HepG2 (cell line): ENCODE results near the gene RABGAP1L. TPM values are rescaled to one million over a fixed set of nuclear protein-coding genes. Genes with fewer than 3 reads are reported as not detected.

Source experiments
- ATAC-seq: fragments of 200-7000 bp; cut with Tn5 transposase; 3 replicates; pipeline ENCODE4 v1.9.1; 2020; ENCODE audit warnings: mild to moderate bottlenecking, moderate library complexity
- BruUV-seq: library from RNA; stranded (reverse); fragments of 400-500 nt; replicated peaks from 2 replicates; lab custom pipeline; 2021; lab: Mats Ljungman, UMichigan
- CTCF ChIA-PET: fragments of 300-600 bp; formaldehyde crosslinking; extraction: SDS; loops from one replicate; lab custom pipeline; 2021; ENCODE audit warnings: low total read pairs, inconsistent platforms, low intra/inter-chr PET ratio; lab: Yijun Ruan, JAX
- POLR2A ChIA-PET: fragments of 350-600 bp; sonication (Branson Sonifier 250); formaldehyde crosslinking; loops from one replicate; lab custom pipeline; 2020; ENCODE audit warnings: antibody characterized with exemption, inconsistent platforms; lab: Yijun Ruan, JAX
- DNase-seq: peaks from one replicate; pipeline ENCODE4 v3.0.0-alpha.2; 2015; ENCODE audit warnings: low spot score
- FAIRE-seq: peaks from 3 replicates; lab custom pipeline; 2011; peaks lifted over from hg19 to GRCh38; lab: Jason Lieb, UNC
- H2AFZ ChIP-seq: one replicate; pipeline ENCODE4 v1.6.1; 2011; ENCODE audit warnings: low read length, inconsistent platforms
- H3K27ac ChIP-seq: fragments of 300-600 bp; 3 replicates; pipeline ENCODE4 v1.8.0; 2011; ENCODE audit warnings: mixed run types, mild to moderate bottlenecking, mixed read lengths, low read length, inconsistent platforms; ENCODE audit not compliant: insufficient read depth; ENCODE audit errors: extremely low read length
- H3K27me3 ChIP-seq, 2 experiments: fragments of 200-600 bp in 1 of 2; 2 replicates in 1 of 2; 3 replicates in 1 of 2; pipeline versions ENCODE4 v1.6.0 to v1.8.0; 2011; ENCODE audit warnings: low read length in 2 of 2, mild to moderate bottlenecking in 2 of 2, moderate library complexity in 2 of 2, inconsistent platforms in 1 of 2; ENCODE audit not compliant: insufficient read depth in 2 of 2, control insufficient read depth in 1 of 2
- H3K36me3 ChIP-seq, 2 experiments: fragments of 200-600 bp in 1 of 2; replicated peaks in 1 of 2; 2 replicates in 1 of 2; 3 replicates in 1 of 2; pipeline versions ENCODE4 v1.5.1 to v1.8.0; 2011; ENCODE audit warnings: low read length in 2 of 2, inconsistent platforms in 1 of 2; ENCODE audit not compliant: insufficient read depth in 2 of 2, control insufficient read depth in 1 of 2
- H3K4me1 ChIP-seq: 2 replicates; pipeline ENCODE4 v1.5.1; 2012; ENCODE audit warnings: low read length, inconsistent platforms; ENCODE audit not compliant: insufficient read depth
- H3K4me2 ChIP-seq: 2 replicates; pipeline ENCODE4 v1.6.0; 2011; ENCODE audit warnings: low read depth, low read length, inconsistent platforms
- H3K4me3 ChIP-seq, 3 experiments: fragments of 200-600 bp in 1 of 3; sonication (generic), shearing (Covaris generic) in 1 of 3; replicated peaks in 1 of 3; 2 replicates each; pipeline ENCODE4 v1.5.1; 2011 to 2016; ENCODE audit warnings: low read length in 3 of 3, inconsistent platforms in 2 of 3, low read depth in 2 of 3, mild to moderate bottlenecking in 2 of 3, control low read depth in 1 of 3, mixed read lengths in 1 of 3; ENCODE audit not compliant: insufficient read depth in 1 of 3
- H3K79me2 ChIP-seq: one replicate; pipeline ENCODE4 v1.6.1; 2011; ENCODE audit warnings: low read length, inconsistent platforms; ENCODE audit not compliant: insufficient read depth
- H3K9ac ChIP-seq: 2 replicates; pipeline ENCODE4 v1.6.0; 2011; ENCODE audit warnings: mild to moderate bottlenecking, low read depth, low read length, inconsistent platforms; ENCODE audit not compliant: insufficient read depth
- H3K9me3 ChIP-seq: 2 replicates; pipeline ENCODE4 v1.5.1; 2012; ENCODE audit warnings: mild to moderate bottlenecking, low read length
- H4K20me1 ChIP-seq: 2 replicates; pipeline ENCODE4 v1.6.0; 2011; ENCODE audit warnings: inconsistent platforms, mild to moderate bottlenecking, low read length, moderate library complexity; ENCODE audit not compliant: insufficient read depth
- CREB1 ChIP-seq, 2 experiments: fragments of 450-650 bp in 1 of 2; IDR thresholded peaks; 2 replicates each; pipeline ENCODE4 v1.6.1; 2016 to 2017; ENCODE audit warnings: control low read depth in 1 of 2, mild to moderate bottlenecking in 1 of 2, missing compliant biosample characterization in 1 of 2, missing genetic modification characterization in 1 of 2
- FIP1L1 ChIP-seq: fragments of 200-400 bp; formaldehyde crosslinking; IDR thresholded peaks from 2 replicates; pipeline ENCODE4 v1.6.1; 2018; ENCODE audit warnings: low read depth, mild to moderate bottlenecking, low read length, moderate library complexity, borderline replicate concordance; ENCODE audit not compliant: insufficient read depth
- HMGXB3 ChIP-seq: sonication (generic); formaldehyde crosslinking; IDR thresholded peaks from 2 replicates; pipeline ENCODE4 v1.4.0; 2020; ENCODE audit warnings: missing genetic modification reagents, borderline replicate concordance
- PAXIP1 ChIP-seq: sonication (generic); formaldehyde crosslinking; conservative IDR thresholded peaks from 2 replicates; pipeline ENCODE4 v1.4.0; 2020; ENCODE audit warnings: mild to moderate bottlenecking, missing genetic modification reagents, moderate library complexity
- PBX2 ChIP-seq: IDR thresholded peaks from 2 replicates; pipeline ENCODE4 v1.6.1; 2016; ENCODE audit warnings: control low read depth
- RORA ChIP-seq: sonication (generic); formaldehyde crosslinking; IDR thresholded peaks from 2 replicates; pipeline ENCODE4 v1.5.0; 2020; ENCODE audit warnings: mild to moderate bottlenecking, missing genetic modification reagents, moderate library complexity
- SOX13 ChIP-seq, 3 experiments: fragments of 450-650 bp in 1 of 3; sonication (generic) in 1 of 3; formaldehyde crosslinking in 1 of 3; IDR thresholded peaks in 2 of 3; conservative IDR thresholded peaks in 1 of 3; 2 replicates each; pipeline versions ENCODE4 v1.5.0 to v1.6.1; 2016 to 2020; ENCODE audit warnings: antibody characterized with exemption in 1 of 3, mild to moderate bottlenecking in 1 of 3, missing compliant biosample characterization in 1 of 3, missing genetic modification reagents in 1 of 3, moderate library complexity in 1 of 3
- in situ Hi-C: cut with HindIII; loops from 2 replicates; pipeline ENCODE4 v1.10.0; 2017; ENCODE audit warnings: low pct_unique_long_range_greater_than_20kb; ENCODE audit not compliant: extremely low pct_ligation_motif_present
- intact Hi-C: fragments of 100-400 bp; cut with micrococcal nuclease; formaldehyde crosslinking; loops from one replicate; pipeline ENCODE4 v1.10.0; 2022; ENCODE audit not compliant: unreplicated experiment
- polyA plus RNA-seq, 8 experiments: library from polyadenylated mRNA; depleted of rRNA in 3 of 8; stranded (reverse) in 7 of 8; unstranded in 1 of 8; fragments of >200 nt; fragmentation: Illumina TruSeq in 4 of 8; extraction: Trizol in 4 of 8; gene quantifications; 2 replicates each; pipeline versions ENCODE4 v1.2.1 to v1.2.3, GENCODE V29; 2011 to 2016; ENCODE audit warnings: low read depth in 4 of 8, missing spikeins in 1 of 8, mixed read lengths in 1 of 8; ENCODE audit not compliant: insufficient read depth in 1 of 8
- total RNA-seq, 5 experiments: library from RNA; depleted of rRNA; stranded (reverse); fragments of >200 nt; fragmentation: Illumina TruSeq; extraction: Trizol; gene quantifications; 2 replicates each; pipeline ENCODE4 v1.2.3, GENCODE V29; 2016; ENCODE audit warnings: low read depth in 1 of 5

Gene RABGAP1L
- total and polyA plus RNA-seq, 2 of the 13 experiments (the other 11 are each of a cell fraction or from before 2014, with no cell fraction given): 7.9 to 22.6 TPM

- no peak for TF ChIP-seq SOX13 (IDR thresholded peaks at IDR 0.05)
- peak in 1 of 2 experiments; percentile 45; a peak in 1 of 4 replicates for TF ChIP-seq SOX13 (CRISPR knock-in tag; conservative IDR thresholded peaks at IDR 0.05 in 1 of 2, IDR thresholded peaks at IDR 0.05 in 1 of 2)
- TF ChIP-seq, all 625 proteins: peak for 30
Measured at GRCh38 chr1:174953285-174954072, 794.2 kb downstream of the RABGAP1L start (continued).

GRCh38 chr1:174954073-174954460 is 794.7 kb downstream of the RABGAP1L start:
- Histone ChIP-seq H3K36me3 (no peaks in the 10 kb centered on the region), H2AFZ (no peak overlapping the region), H3K4me1 (peaks cover 37% of the 10 kb centered on the region), H4K20me1 (no peaks in the 10 kb centered on the region), H3K4me2 (0 out of 2 replicates have a peak overlapping the region, but pooled peaks have one; percentile 5), H3K4me3 (no peak overlapping the region), H3K27ac (peak overlapping the region; percentile 53), H3K79me2 (no peaks in the 10 kb centered on the region), H3K9ac (no peak overlapping the region), H3K9me3 (no peaks in the 10 kb centered on the region), H3K27me3 (no peaks in the 10 kb centered on the region)
- BruUV-seq: no TSS peak
- intact Hi-C loops (loop anchor here (2.0 to 5.0 kb wide), 2 partner anchors 15 to 43 kb away; partner anchors contain the start of gene CACYBP), in situ Hi-C loops (no loop called here)
- peak; percentile 35 for DNase-seq
- POLR2A ChIA-PET: interaction anchor here (0.6 to 2.3 kb wide), 6 partner anchors 11 to 60 kb away, joined by 3 to 21 read pairs (median 4); partner anchors contain the start of gene CACYBP
- FAIRE-seq: peak; percentile 37
- peak; percentile 90 for ATAC-seq
- TF ChIP-seq CREB1 (IDR thresholded peaks at IDR 0.05) (no peak), CREB1 (CRISPR knock-in tag; IDR thresholded peaks at IDR 0.05) (peak; percentile 36; the same call in 1 of the 2 replicates), FIP1L1 (no peak), PBX2 (peak; percentile 32; the same call in 1 of the 2 replicates), HMGXB3 (0 out of 2 replicates have a peak, but pooled peaks have one; percentile 29), PAXIP1 (CRISPR knock-in tag) (0 out of 2 replicates have a peak, but pooled peaks have one; percentile 4), RORA (CRISPR knock-in tag) (no peak)
- CTCF ChIA-PET: no interaction called here
